NCI-H1092 (cell line): Measurements from ENCODE around the gene MBD2.
"Not testable (repeated sequence)": the region's sequence is repeated elsewhere in the genome, so short reads cannot be mapped to it uniquely, and the experiment has no call there.

Experiments
- DNase-seq: peaks from one replicate; lab custom pipeline; 2025; lab: John Stamatoyannopoulos, UW

MBD2 gene

GRCh38 chr18:54224379-54225014 lies at the start of gene MBD2:
Gene MBD2, minus strand, starts transcription at chr18:54224669. Its CDS starts 110 bp downstream, at chr18:54224559.
- DNase-seq, result peak; percentile 98

GRCh38 chr18:54269893-54270844 lies 45.7 kb upstream of the MBD2 start:
- peak; percentile 26 for DNase-seq

GRCh38 chr18:54268751-54269150 lies 44.3 kb upstream of the MBD2 start:
- DNase-seq, result no peak

GRCh38 chr18:54267701-54268100 lies 43.2 kb upstream of the MBD2 start:
- DNase-seq, result no peak

- no peak for DNase-seq
These were observed 39.5 kb upstream of the MBD2 start for GRCh38 chr18:54263904-54264336.

- no peak for DNase-seq
These were observed 37.4 kb upstream of the MBD2 start for GRCh38 chr18:54261894-54262293.

- no peak for DNase-seq
These were observed 36.1 kb upstream of the MBD2 start for GRCh38 chr18:54260396-54261072.

- not testable (repeated sequence) for DNase-seq
These were observed 33.3 kb upstream of the MBD2 start for GRCh38 chr18:54257818-54258217.

- no peak for DNase-seq
These were observed 32.5 kb upstream of the MBD2 start for GRCh38 chr18:54257015-54257414.

- no peak for DNase-seq
These were observed 30.7 kb upstream of the MBD2 start for GRCh38 chr18:54255141-54255540.

GRCh38 chr18:54254265-54254758 lies 29.8 kb upstream of the MBD2 start:
- no peak for DNase-seq

GRCh38 chr18:54251606-54252390 lies 27.3 kb upstream of the MBD2 start:
- no peak for DNase-seq

- DNase-seq, result no peak
These were observed 26.4 kb upstream of the MBD2 start for GRCh38 chr18:54250846-54251261.

GRCh38 chr18:54247511-54248175 lies 23.2 kb upstream of the MBD2 start:
- DNase-seq, result no peak

GRCh38 chr18:54242327-54242726 lies 17.9 kb upstream of the MBD2 start:
- no peak for DNase-seq

GRCh38 chr18:54241483-54241882 lies 17.0 kb upstream of the MBD2 start:
- no peak for DNase-seq

- DNase-seq, result no peak
These were observed 16.2 kb upstream of the MBD2 start for GRCh38 chr18:54240629-54241107.

- no peak for DNase-seq
These were observed 15.1 kb upstream of the MBD2 start for GRCh38 chr18:54239601-54240000.

- no peak for DNase-seq
These were observed 14.6 kb upstream of the MBD2 start for GRCh38 chr18:54239091-54239490.

- DNase-seq, result no peak
These were observed 13.9 kb upstream of the MBD2 start for GRCh38 chr18:54238173-54238936.
